Sigmoid colon (tissue), 7 donors: ENCODE results near the gene SHISA6. TPM values are rescaled to one million over a fixed set of nuclear protein-coding genes. Genes with fewer than 3 reads are reported as not detected.

ENCODE experiments used
- DNase-seq: peaks from one replicate; pipeline ENCODE4 v3.0.0-alpha.2; 2019
- H3K27ac ChIP-seq, 4 donors: fragments of 200-600 bp; sonication (generic); one replicate each; pipeline ENCODE4 v1.5.1; 2016 to 2019; ENCODE audit warnings: mild to moderate bottlenecking in 1 of 4
- H3K27me3 ChIP-seq, 3 donors: fragments of 200-600 bp; sonication (generic); one replicate each; pipeline ENCODE4 v1.5.1; 2019; ENCODE audit warnings: mild to moderate bottlenecking in 1 of 3
- H3K36me3 ChIP-seq, 4 donors: fragments of 200-600 bp; sonication (generic); one replicate each; pipeline ENCODE4 v1.5.1; 2016 to 2019
- H3K4me1 ChIP-seq, 4 donors: fragments of 200-600 bp; sonication (generic); one replicate each; pipeline ENCODE4 v1.5.1; 2017 to 2019
- H3K4me3 ChIP-seq, 4 donors: fragments of 200-600 bp; sonication (generic); one replicate each; pipeline ENCODE4 v1.5.1; 2017 to 2019; ENCODE audit warnings: mild to moderate bottlenecking in 2 of 4, moderate library complexity in 1 of 4
- H3K9me3 ChIP-seq, 4 donors: fragments of 200-600 bp in 3 of 4; sonication (generic) in 3 of 4; one replicate each; pipeline versions ENCODE4 v1.5.1 to v1.6.1; 2013 to 2019
- EP300 ChIP-seq, 4 donors: sonication (generic); formaldehyde crosslinking; IDR thresholded peaks; one replicate each; pipeline ENCODE4 v1.6.1; 2017; ENCODE audit warnings: antibody characterized with exemption in 4 of 4
- POLR2A ChIP-seq, 2 donors: fragments of 450-650 bp; IDR thresholded peaks; one replicate each; pipeline ENCODE4 v1.6.1; 2016; ENCODE audit warnings: antibody characterized with exemption in 2 of 2, mild to moderate bottlenecking in 2 of 2, moderate library complexity in 2 of 2
- POLR2AphosphoS5 ChIP-seq, 4 donors: sonication (generic); formaldehyde crosslinking; IDR thresholded peaks; one replicate each; pipeline ENCODE4 v1.6.1; 2017; ENCODE audit warnings: antibody characterized with exemption in 4 of 4
- whole genome bisulfite sequencing, 2 donors: extraction: QIAGEN DNeasy Blood & Tissue Kit; methylation state at CpG; one replicate each; pipeline ENCODE4 v1.1.7; 2013; 5-methylcytosine and 5-hydroxymethylcytosine counted together
- intact Hi-C: fragments of 100-400 bp; cut with DNase I; formaldehyde crosslinking; loops from one replicate; pipeline ENCODE4 v1.15.1; 2023
- polyA plus RNA-seq, 3 donors: library from polyadenylated mRNA; stranded (reverse); fragments of 200-250 nt; gene quantifications; one replicate each; pipeline ENCODE4 v1.2.3, GENCODE V29; 2013
- total RNA-seq, 4 donors: library from RNA; depleted of rRNA; stranded (reverse); fragments of >200 nt; gene quantifications; one replicate each; pipeline ENCODE4 v1.1.0, GENCODE V29; 2016
- TF ChIP-seq, protein P1 (sequence below), 4 experiments: fragments of 450-650 bp in 3 of 4; fragments of 200-600 bp in 1 of 4; IDR thresholded peaks; one replicate each; pipeline ENCODE4 v1.5.1; 2016 to 2019; ENCODE audit warnings: antibody characterized with exemption in 4 of 4, mild to moderate bottlenecking in 3 of 4, moderate library complexity in 2 of 4
- donor health status: healthy with polysubstance abuse.
- donor health status: Bipolar disorder and iron deficiency.
- donor health status: healthy.

SHISA6 gene
- total and polyA plus RNA-seq, 7 donors: under 0.01 to 1.1 (median 0.38) TPM; not detected in 1

DNA sequence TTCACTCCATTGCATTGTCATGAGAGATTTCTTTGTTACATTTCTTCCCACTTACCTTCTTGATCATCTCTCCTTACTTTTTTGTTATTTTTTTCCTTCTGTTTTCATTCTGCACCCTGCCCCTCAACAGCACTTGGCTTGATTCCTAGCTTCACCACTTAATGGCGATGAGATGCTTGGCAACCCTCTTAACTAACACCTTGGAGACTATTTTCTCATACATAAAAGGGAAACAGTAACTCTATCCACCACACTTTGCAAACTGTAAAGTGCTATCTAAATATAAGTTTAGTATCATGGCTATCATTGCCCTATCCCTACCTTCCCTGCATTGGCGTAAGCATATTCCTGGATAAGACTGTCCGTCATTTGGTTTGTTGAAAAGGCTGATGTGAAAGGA lies 177.3 kb downstream of the SHISA6 start:
- 90 to 92% methylated on average over 3 of the region's 3 CpGs for WGBS, 2 donors
- DNase-seq: no peak
- Histone ChIP-seq H3K27me3 (no peaks in the 10 kb centered on the region), H3K27ac (no peak overlapping the region), H3K4me1 (no peaks in the 10 kb centered on the region), H3K4me3 (no peak overlapping the region), H3K9me3 (no peaks in the 10 kb centered on the region), H3K36me3 (no peaks in the 10 kb centered on the region)
- TF ChIP-seq POLR2AphosphoS5 (IDR thresholded peaks at IDR 0.05) (no peak), POLR2A (IDR thresholded peaks at IDR 0.05) (no peak), EP300 (IDR thresholded peaks at IDR 0.05) (no peak)
- TF ChIP-seq, protein P1, sequence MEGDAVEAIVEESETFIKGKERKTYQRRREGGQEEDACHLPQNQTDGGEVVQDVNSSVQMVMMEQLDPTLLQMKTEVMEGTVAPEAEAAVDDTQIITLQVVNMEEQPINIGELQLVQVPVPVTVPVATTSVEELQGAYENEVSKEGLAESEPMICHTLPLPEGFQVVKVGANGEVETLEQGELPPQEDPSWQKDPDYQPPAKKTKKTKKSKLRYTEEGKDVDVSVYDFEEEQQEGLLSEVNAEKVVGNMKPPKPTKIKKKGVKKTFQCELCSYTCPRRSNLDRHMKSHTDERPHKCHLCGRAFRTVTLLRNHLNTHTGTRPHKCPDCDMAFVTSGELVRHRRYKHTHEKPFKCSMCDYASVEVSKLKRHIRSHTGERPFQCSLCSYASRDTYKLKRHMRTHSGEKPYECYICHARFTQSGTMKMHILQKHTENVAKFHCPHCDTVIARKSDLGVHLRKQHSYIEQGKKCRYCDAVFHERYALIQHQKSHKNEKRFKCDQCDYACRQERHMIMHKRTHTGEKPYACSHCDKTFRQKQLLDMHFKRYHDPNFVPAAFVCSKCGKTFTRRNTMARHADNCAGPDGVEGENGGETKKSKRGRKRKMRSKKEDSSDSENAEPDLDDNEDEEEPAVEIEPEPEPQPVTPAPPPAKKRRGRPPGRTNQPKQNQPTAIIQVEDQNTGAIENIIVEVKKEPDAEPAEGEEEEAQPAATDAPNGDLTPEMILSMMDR (IDR thresholded peaks at IDR 0.05): no peak
- intact Hi-C loops: no loop called here

DNA sequence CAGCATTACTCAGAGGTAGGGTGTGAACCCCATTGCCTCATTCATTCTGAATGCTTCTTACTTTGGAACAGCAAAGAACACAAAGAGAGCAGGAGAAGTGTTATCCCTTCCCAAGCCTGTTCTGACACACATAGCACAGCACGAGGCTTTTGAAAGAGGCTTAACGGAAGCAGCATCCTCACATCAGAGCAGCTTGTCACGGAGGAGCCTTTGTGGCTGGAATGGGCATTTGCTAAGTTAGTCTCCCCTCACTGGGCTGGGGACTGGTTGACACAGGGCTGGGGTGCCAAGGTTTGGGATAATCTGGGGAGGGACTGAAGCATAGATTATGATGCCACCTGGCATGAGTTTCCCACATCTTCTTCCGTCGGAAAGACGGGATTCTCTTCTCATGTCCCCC lies 189.7 kb downstream of the SHISA6 start:
- 92 to 95% methylated on average over 6 of the region's 6 CpGs for WGBS, 2 donors
- intact Hi-C loops: no loop called here
- no peaks in the 10 kb centered on the region for H3K36me3 ChIP-seq
- no peak overlapping the region for H3K4me3 ChIP-seq
- H3K4me1 ChIP-seq: no peaks in the 10 kb centered on the region
- H3K27me3 ChIP-seq: no peaks in the 10 kb centered on the region
- no peak for DNase-seq
- no peak overlapping the region for H3K27ac ChIP-seq
- H3K9me3 ChIP-seq: peaks cover 0 to 4% (median 2%) of the 10 kb centered on the region in 4 donors
- no peak for TF ChIP-seq EP300 (IDR thresholded peaks at IDR 0.05)
- no peak for TF ChIP-seq POLR2A (IDR thresholded peaks at IDR 0.05)
- TF ChIP-seq POLR2AphosphoS5 (IDR thresholded peaks at IDR 0.05): no peak
- TF ChIP-seq, protein P1 (IDR thresholded peaks at IDR 0.05): no peak

DNA sequence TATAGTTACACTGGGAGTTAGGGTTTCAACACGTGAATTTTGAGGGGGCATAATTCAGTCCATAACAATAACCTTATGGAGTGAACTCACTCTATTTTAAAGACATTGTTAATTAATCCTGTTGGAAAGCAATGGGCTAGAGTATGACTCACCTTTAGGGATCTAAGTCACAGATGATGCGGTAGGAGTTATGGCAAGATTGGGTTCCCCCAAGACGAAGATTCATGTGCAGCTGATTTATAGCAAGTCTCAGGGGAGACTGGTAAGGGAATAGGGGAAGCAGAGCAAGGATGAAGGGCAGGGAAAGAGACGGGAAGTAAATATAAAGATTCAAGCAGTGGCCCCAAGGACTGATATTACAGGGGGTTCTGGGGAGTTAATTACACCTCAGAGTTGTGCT lies 197.7 kb downstream of the SHISA6 start:
- no peak for DNase-seq
- Histone ChIP-seq H3K36me3 (no peaks in the 10 kb centered on the region), H3K4me3 (no peak overlapping the region), H3K27ac (no peak overlapping the region), H3K27me3 (no peaks in the 10 kb centered on the region), H3K9me3 (no peaks in the 10 kb centered on the region), H3K4me1 (no peaks in the 10 kb centered on the region)
- TF ChIP-seq POLR2A (IDR thresholded peaks at IDR 0.05): no peak
- TF ChIP-seq POLR2AphosphoS5 (IDR thresholded peaks at IDR 0.05): no peak
- TF ChIP-seq, protein P1 (IDR thresholded peaks at IDR 0.05): no peak
- TF ChIP-seq EP300 (IDR thresholded peaks at IDR 0.05): no peak
- intact Hi-C loops: no loop called here
- WGBS, 2 donors: 75 to 78% methylated on average over 4 of the region's 4 CpGs

DNA sequence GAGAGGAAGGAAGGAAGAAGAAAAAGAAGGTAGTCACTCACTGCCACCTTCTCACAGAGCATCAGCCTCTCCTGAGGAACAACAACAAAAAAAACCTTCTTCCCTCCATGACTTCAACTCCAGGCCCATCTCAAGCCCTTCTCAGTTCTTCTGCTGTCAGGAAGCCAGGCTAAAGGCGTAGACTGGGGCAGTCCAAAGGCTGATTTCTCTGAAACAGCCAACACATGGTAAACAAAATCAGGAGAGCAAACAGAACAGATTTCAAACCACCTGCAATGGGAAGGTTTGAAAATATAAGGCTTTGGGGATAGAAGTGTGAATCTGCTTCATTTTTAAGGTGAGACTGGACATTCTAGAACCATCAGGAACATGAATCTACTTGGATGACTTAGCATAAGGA lies 200.0 kb downstream of the SHISA6 start:
- Histone ChIP-seq H3K4me1 (no peaks in the 10 kb centered on the region), H3K36me3 (no peaks in the 10 kb centered on the region), H3K27ac (no peak overlapping the region), H3K4me3 (no peak overlapping the region), H3K27me3 (no peaks in the 10 kb centered on the region), H3K9me3 (no peaks in the 10 kb centered on the region)
- WGBS, 2 donors: 58 to 60% methylated on average over 1 of the region's 1 CpG
- DNase-seq: no peak
- TF ChIP-seq POLR2A (IDR thresholded peaks at IDR 0.05) (no peak), EP300 (IDR thresholded peaks at IDR 0.05) (no peak), POLR2AphosphoS5 (IDR thresholded peaks at IDR 0.05) (no peak)
- TF ChIP-seq, protein P1 (IDR thresholded peaks at IDR 0.05): no peak
- intact Hi-C loops: no loop called here

DNA sequence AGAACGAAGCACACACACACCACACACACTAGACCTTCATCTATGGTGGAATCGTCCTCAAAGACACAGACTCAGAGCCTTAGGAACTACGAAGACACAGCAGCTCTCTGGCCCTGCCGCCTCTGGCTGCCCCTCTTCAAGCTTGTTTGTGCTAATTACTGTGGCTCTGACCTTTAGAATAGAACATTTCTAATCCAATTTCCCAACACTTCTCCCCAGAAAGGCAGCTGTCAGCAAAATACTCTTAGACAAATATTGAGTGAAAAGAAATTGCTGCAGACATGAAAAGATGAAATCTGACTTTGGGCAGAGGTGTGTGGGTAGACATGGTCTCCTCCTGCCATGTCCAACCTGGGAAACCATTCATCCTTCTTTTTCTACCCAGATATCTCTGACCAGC lies 205.3 kb downstream of the SHISA6 start:
- H3K36me3 ChIP-seq: no peaks in the 10 kb centered on the region
- H3K4me3 ChIP-seq: no peak overlapping the region
- 81 to 82% methylated on average over 4 of the region's 4 CpGs for WGBS, 2 donors
- TF ChIP-seq POLR2A (IDR thresholded peaks at IDR 0.05): no peak
- intact Hi-C loops: no loop called here
- peaks cover 0 to 3% (median 0%) of the 10 kb centered on the region in 4 donors for H3K9me3 ChIP-seq
- DNase-seq: no peak
- H3K4me1 ChIP-seq: no peaks in the 10 kb centered on the region
- H3K27ac ChIP-seq: no peak overlapping the region
- no peaks in the 10 kb centered on the region for H3K27me3 ChIP-seq
